Left lung (tissue), 10 donors: ENCODE measurements around the gene SEPTIN8. TPM values are rescaled to one million over a fixed set of nuclear protein-coding genes. Genes with fewer than 3 reads are reported as not detected.

Experiments
- ATAC-seq: fragments of 200-7000 bp; cut with Tn5 transposase; one replicate; pipeline ENCODE4 v1.9.1; 2020; ENCODE audit warnings: moderate library complexity
- DNase-seq, 4 donors: peaks; one replicate each; pipeline ENCODE4 v3.0.0-alpha.2; 2013 to 2020
- H3K27ac ChIP-seq, 2 donors: fragments of 200-600 bp; sonication (generic) in 1 of 2; one replicate each; pipeline versions ENCODE4 v1.5.0 to v1.8.0; 2020 to 2021
- H3K27me3 ChIP-seq, 2 donors: fragments of 200-600 bp; sonication (generic) in 1 of 2; one replicate each; pipeline versions ENCODE4 v1.5.0 to v1.8.0; 2020 to 2021
- H3K36me3 ChIP-seq, 2 donors: fragments of 200-600 bp; sonication (generic) in 1 of 2; one replicate each; pipeline versions ENCODE4 v1.5.0 to v1.8.0; 2020 to 2021
- H3K4me1 ChIP-seq, 2 donors: fragments of 200-600 bp; one replicate each; pipeline ENCODE4 v1.8.0; 2021
- H3K4me3 ChIP-seq, 2 donors: fragments of 200-600 bp; sonication (generic) in 1 of 2; one replicate each; pipeline versions ENCODE4 v1.5.0 to v1.8.0; 2020 to 2021; ENCODE audit warnings: mild to moderate bottlenecking in 1 of 2
- H3K9me3 ChIP-seq, 2 donors: fragments of 200-600 bp; sonication (generic) in 1 of 2; one replicate each; pipeline versions ENCODE4 v1.5.0 to v1.8.0; 2020 to 2021
- intact Hi-C, 2 donors: fragments of 100-400 bp; cut with DNase I; formaldehyde crosslinking; loops; one replicate each; pipeline versions ENCODE4 v1.11.2 to v1.14.2; 2022
- polyA plus RNA-seq, 6 donors: library from polyadenylated mRNA; unstranded; fragments of 120-200 nt; gene quantifications; one replicate each; pipeline ENCODE4 v1.2.1, GENCODE V29; 2013; ENCODE audit not compliant: insufficient read length in 6 of 6
- total RNA-seq, 2 donors: library from RNA; stranded (reverse); fragmentation: NEBNext Ultra II Directional; extraction: Animal tissue kit (Norgen Biotek cat#: 25700); gene quantifications; one replicate each; pipeline ENCODE4 v1.2.1, GENCODE V29; 2021
- TF ChIP-seq, protein P1 (sequence below), 2 donors: fragments of 200-600 bp; sonication (generic) in 1 of 2; IDR thresholded peaks; one replicate each; pipeline versions ENCODE4 v1.5.0 to v1.8.0; 2021; ENCODE audit warnings: antibody characterized with exemption in 2 of 2
- donor health status: DM: no; HTN: yes; CAD: no.
- donor health status: DM: no; HTN: no; CAD: no.

Gene SEPTIN8
- total and polyA plus RNA-seq, 8 donors, result 38.8 to 73.8 (median 60.5) TPM

DNA sequence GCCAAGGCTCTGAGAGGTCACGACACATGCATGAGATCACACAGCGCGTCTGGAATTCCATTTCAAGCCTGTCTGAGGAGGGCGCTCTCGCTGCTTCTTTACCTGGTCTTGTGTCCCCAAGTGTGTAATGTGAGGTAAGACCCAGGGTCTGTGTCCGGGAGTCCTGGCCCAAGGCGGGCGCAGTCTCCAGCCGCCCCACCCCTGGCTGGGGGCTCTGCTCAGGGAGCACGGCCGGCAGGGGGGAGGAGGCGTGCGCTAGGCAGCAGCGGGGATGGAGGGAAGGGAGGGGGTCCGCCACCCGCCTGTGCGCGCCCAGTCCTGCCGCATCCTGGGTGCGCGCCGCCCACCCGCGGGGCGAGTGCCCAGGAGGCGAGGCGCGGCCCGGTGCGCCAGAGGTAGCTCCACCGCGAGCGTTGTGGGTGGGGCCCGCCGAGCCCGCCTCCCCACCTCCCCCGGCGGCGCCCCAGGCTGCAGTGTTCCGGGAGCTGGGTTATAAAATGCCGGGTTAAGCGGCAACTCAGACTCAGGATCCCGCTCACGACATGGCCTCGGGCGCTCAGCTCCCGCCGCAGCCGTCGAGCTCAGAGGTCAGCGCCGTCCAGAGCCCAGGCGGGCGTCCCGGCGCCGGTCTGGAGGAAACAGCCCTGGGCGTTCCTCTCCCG is 30.0 kb downstream of the SEPTIN8 start, which contains the start of gene CCNI2:
Gene CCNI2 (plus strand): TSS at position 473 of the 662 bp plus-strand sequence. CDS start 70 bp downstream, at position 543.
- peak within 1 kb of the TSS; percentile 30 to 43 for H3K4me3 ChIP-seq
- peak within 1 kb of the TSS in 1 of 2 donors; percentile 18 for H3K27ac ChIP-seq
- ATAC-seq (peak; percentile 93), DNase-seq (peak in 2 of 4 donors; percentile 25 to 82)
- intact Hi-C loops, result no loop called here
- TF ChIP-seq, protein P1, sequence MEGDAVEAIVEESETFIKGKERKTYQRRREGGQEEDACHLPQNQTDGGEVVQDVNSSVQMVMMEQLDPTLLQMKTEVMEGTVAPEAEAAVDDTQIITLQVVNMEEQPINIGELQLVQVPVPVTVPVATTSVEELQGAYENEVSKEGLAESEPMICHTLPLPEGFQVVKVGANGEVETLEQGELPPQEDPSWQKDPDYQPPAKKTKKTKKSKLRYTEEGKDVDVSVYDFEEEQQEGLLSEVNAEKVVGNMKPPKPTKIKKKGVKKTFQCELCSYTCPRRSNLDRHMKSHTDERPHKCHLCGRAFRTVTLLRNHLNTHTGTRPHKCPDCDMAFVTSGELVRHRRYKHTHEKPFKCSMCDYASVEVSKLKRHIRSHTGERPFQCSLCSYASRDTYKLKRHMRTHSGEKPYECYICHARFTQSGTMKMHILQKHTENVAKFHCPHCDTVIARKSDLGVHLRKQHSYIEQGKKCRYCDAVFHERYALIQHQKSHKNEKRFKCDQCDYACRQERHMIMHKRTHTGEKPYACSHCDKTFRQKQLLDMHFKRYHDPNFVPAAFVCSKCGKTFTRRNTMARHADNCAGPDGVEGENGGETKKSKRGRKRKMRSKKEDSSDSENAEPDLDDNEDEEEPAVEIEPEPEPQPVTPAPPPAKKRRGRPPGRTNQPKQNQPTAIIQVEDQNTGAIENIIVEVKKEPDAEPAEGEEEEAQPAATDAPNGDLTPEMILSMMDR (IDR thresholded peaks at IDR 0.05), result no peak
- no peaks in the 10 kb centered on the region for H3K36me3 ChIP-seq
- peaks cover 26 to 62% of the 10 kb centered on the region in 2 donors for H3K27me3 ChIP-seq
- H3K9me3 ChIP-seq, result no peaks in the 10 kb centered on the region
- H3K4me1 ChIP-seq, result peaks cover 6 to 11% of the 10 kb centered on the region in 2 donors

DNA sequence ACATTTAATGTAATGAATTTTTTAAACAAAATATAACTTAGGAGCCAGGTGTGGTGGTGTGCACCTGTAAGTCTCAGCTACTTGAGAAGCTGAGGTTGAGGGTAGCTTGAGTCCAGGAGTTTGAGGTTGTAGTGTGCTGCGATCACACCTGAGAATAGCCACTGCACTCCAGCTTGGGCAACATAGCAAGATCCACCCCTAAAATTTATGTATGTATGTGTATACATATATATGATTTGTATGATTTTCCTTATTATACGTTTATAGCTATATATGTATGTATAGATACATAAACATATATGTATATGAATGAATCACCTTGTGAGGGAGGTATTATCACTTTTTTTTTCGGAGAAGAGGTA is 30.5 kb downstream of the SEPTIN8 start:
- ATAC-seq, result no peak
- Histone ChIP-seq H3K36me3 (no peaks in the 10 kb centered on the region), H3K9me3 (no peaks in the 10 kb centered on the region), H3K4me1 (peaks cover 6 to 11% of the 10 kb centered on the region in 2 donors), H3K27me3 (peaks cover 26 to 63% of the 10 kb centered on the region in 2 donors), H3K27ac (no peak overlapping the region), H3K4me3 (peak overlapping the region in 1 of 2 donors; percentile 43)
- intact Hi-C loops, result no loop called here
- TF ChIP-seq, protein P1 (IDR thresholded peaks at IDR 0.05), result no peak
- no peak for DNase-seq

DNA sequence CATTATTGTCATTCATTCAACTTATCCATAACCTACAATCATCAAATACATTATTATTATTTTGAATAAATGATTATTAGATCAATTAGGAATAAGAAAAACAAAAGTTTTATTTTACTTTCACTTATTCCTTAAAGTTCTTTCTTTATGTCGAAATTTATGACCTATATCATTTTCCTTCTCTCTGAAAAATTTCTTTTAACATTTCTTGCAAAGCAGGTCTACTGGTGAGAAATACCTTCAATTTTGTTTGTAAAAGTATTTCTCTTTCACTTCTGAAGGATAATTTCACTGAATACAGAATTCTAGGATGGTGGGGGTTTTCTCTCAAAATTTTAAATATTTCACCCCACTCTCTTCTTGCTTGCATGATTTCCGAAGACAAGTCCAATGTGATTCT is 32.4 kb downstream of the SEPTIN8 start:
- DNase-seq (no peak), ATAC-seq (no peak)
- intact Hi-C loops, result no loop called here
- no peaks in the 10 kb centered on the region for H3K9me3 ChIP-seq
- peaks cover 6 to 11% of the 10 kb centered on the region in 2 donors for H3K4me1 ChIP-seq
- TF ChIP-seq, protein P1 (IDR thresholded peaks at IDR 0.05), result no peak
- no peak overlapping the region for H3K27ac ChIP-seq
- H3K36me3 ChIP-seq, result no peaks in the 10 kb centered on the region
- H3K27me3 ChIP-seq, result peaks cover 26 to 81% of the 10 kb centered on the region in 2 donors
- no peak overlapping the region for H3K4me3 ChIP-seq

DNA sequence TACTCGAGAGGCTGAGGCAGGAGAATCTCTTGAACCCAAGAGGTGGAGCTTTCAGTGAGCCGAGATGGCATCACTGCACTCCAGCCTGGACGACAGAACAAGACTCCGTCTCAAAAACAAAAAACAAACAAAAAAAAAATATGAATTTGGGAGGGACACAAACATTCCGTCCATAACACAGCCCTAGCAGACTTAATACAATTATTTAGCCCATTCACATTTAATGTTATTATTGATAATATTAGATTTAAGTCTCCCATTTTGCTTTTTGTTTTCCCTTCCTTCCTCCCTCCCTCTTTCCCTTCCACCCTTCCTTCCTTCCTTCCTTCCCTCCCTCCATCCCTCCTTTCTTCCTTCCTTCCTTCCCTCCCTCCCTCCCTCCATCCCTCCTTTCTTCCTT is 34.4 kb downstream of the SEPTIN8 start:
- Histone ChIP-seq H3K27me3 (peaks cover 22 to 66% of the 10 kb centered on the region in 2 donors), H3K9me3 (no peaks in the 10 kb centered on the region), H3K27ac (no peak overlapping the region), H3K36me3 (no peaks in the 10 kb centered on the region), H3K4me3 (no peak overlapping the region), H3K4me1 (peaks cover 6 to 14% of the 10 kb centered on the region in 2 donors)
- DNase-seq (no peak), ATAC-seq (no peak)
- TF ChIP-seq, protein P1 (IDR thresholded peaks at IDR 0.05), result no peak
- intact Hi-C loops, result no loop called here

DNA sequence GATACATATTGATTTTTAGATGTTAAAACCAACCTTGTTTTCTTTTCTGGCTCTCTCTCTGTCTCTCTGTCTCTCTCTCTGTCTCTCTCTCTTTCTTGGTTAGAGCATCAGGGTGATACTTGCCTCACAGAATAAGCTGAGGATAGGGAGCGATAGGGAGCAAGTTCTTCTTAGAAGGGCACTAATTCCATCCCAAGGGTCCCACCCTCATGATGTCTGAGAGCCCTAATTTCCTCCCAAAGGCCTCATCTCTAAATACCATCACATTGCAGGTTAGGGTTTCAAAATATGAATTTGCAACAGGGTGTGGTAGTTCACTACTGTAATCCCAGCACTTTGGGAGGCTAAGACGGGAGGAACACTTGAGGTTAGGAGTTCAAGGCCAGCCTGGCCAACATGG is 34.9 kb downstream of the SEPTIN8 start:
- no peak overlapping the region for H3K27ac ChIP-seq
- no peak overlapping the region for H3K4me3 ChIP-seq
- H3K27me3 ChIP-seq, result peaks cover 17 to 61% of the 10 kb centered on the region in 2 donors
- H3K36me3 ChIP-seq, result no peaks in the 10 kb centered on the region
- no peaks in the 10 kb centered on the region for H3K9me3 ChIP-seq
- ATAC-seq, result no peak
- DNase-seq, result no peak
- peaks cover 4 to 11% of the 10 kb centered on the region in 2 donors for H3K4me1 ChIP-seq
- intact Hi-C loops, result no loop called here
- TF ChIP-seq, protein P1 (IDR thresholded peaks at IDR 0.05), result no peak
